ENCODE measurements around the gene UNC13B.
"Not testable (repeated sequence)": the region's sequence is repeated elsewhere in the genome, so short reads cannot be mapped to it uniquely, and the experiment has no call there.

Gene UNC13B

GRCh38 chr9:35162605-35163315, 951 bp downstream of the UNC13B start:
- no peak for DNase-seq (ENCODE audit: low read depth in 2 of 3, low spot score in 1 of 3)

- DNase-seq (ENCODE audit: low read depth in 2 of 3, low spot score in 1 of 3), result no peak
Observed at GRCh38 chr9:35163413-35163812, 1.6 kb downstream of the UNC13B start.

- no peak for DNase-seq (ENCODE audit: low read depth in 2 of 3, low spot score in 1 of 3)
Observed at GRCh38 chr9:35164711-35165110, 2.9 kb downstream of the UNC13B start.

GRCh38 chr9:35167429-35167828, 5.6 kb downstream of the UNC13B start:
- not testable (repeated sequence) for DNase-seq (ENCODE audit: low read depth in 2 of 3, low spot score in 1 of 3)

GRCh38 chr9:35168963-35169362, 7.2 kb downstream of the UNC13B start:
- no peak for DNase-seq (ENCODE audit: low read depth in 2 of 3, low spot score in 1 of 3)

GRCh38 chr9:35172878-35173277, 11.1 kb downstream of the UNC13B start:
- no peak for DNase-seq (ENCODE audit: low read depth in 2 of 3, low spot score in 1 of 3)

GRCh38 chr9:35177520-35177919, 15.7 kb downstream of the UNC13B start:
- DNase-seq (ENCODE audit: low read depth in 2 of 3, low spot score in 1 of 3), result no peak

- no peak for DNase-seq (ENCODE audit: low read depth in 2 of 3, low spot score in 1 of 3)
Observed at GRCh38 chr9:35179347-35180280, 17.8 kb downstream of the UNC13B start.

- no peak for DNase-seq (ENCODE audit: low read depth in 2 of 3, low spot score in 1 of 3)
Observed at GRCh38 chr9:35180801-35181200, 19.0 kb downstream of the UNC13B start.

- DNase-seq (ENCODE audit: low read depth in 2 of 3, low spot score in 1 of 3), result not testable (repeated sequence)
Observed at GRCh38 chr9:35182401-35182800, 20.6 kb downstream of the UNC13B start.

GRCh38 chr9:35182996-35183754, 21.4 kb downstream of the UNC13B start:
- not testable (repeated sequence) for DNase-seq (ENCODE audit: low read depth in 2 of 3, low spot score in 1 of 3)

- DNase-seq (ENCODE audit: low read depth in 2 of 3, low spot score in 1 of 3), result not testable (repeated sequence)
Observed at GRCh38 chr9:35183755-35184480, 22.1 kb downstream of the UNC13B start.

GRCh38 chr9:35186524-35186923, 24.7 kb downstream of the UNC13B start:
- no peak for DNase-seq (ENCODE audit: low read depth in 2 of 3, low spot score in 1 of 3)

GRCh38 chr9:35190203-35190602, 28.4 kb downstream of the UNC13B start:
- DNase-seq (ENCODE audit: low read depth in 2 of 3, low spot score in 1 of 3), result no peak

- no peak for DNase-seq (ENCODE audit: low read depth in 2 of 3, low spot score in 1 of 3)
Observed at GRCh38 chr9:35191105-35191504, 29.3 kb downstream of the UNC13B start.

- no peak for DNase-seq (ENCODE audit: low read depth in 2 of 3, low spot score in 1 of 3)
Observed at GRCh38 chr9:35193762-35194161, 32.0 kb downstream of the UNC13B start.

GRCh38 chr9:35195683-35196082, 33.9 kb downstream of the UNC13B start:
- DNase-seq (ENCODE audit: low read depth in 2 of 3, low spot score in 1 of 3), result no peak

- no peak for DNase-seq (ENCODE audit: low read depth in 2 of 3, low spot score in 1 of 3)
Observed at GRCh38 chr9:35198191-35198590, 36.4 kb downstream of the UNC13B start.

GRCh38 chr9:35203528-35203927, 41.7 kb downstream of the UNC13B start:
- DNase-seq (ENCODE audit: low read depth in 2 of 3, low spot score in 1 of 3), result no peak

GRCh38 chr9:35205340-35205739, 43.5 kb downstream of the UNC13B start:
- no peak for DNase-seq (ENCODE audit: low read depth in 2 of 3, low spot score in 1 of 3)

GRCh38 chr9:35211854-35212253, 50.0 kb downstream of the UNC13B start:
- DNase-seq (ENCODE audit: low read depth in 2 of 3, low spot score in 1 of 3), result no peak

All from stimulated activated CD4-positive, alpha-beta T cell treated with anti-CD3 and anti-CD28 coated beads, Interleukin-12 subunit alpha, Interleukin-12 subunit beta, amount 100 ng/mL, for 48 hours (primary cell).